ENCODE data around the gene PRR30.

PRR30 gene

GRCh38 chr2:27152796-27153464 lies 13.7 kb upstream of the PRR30 start:
- no peak for DNase-seq

GRCh38 chr2:27152102-27152795 lies 13.0 kb upstream of the PRR30 start:
- DNase-seq = no peak

- no peak for DNase-seq
Observed at GRCh38 chr2:27150639-27151230, 11.5 kb upstream of the PRR30 start.

- no peak for DNase-seq
Observed at GRCh38 chr2:27149570-27150405, 10.6 kb upstream of the PRR30 start.

- DNase-seq = no peak
Observed at GRCh38 chr2:27148801-27149439, 9.7 kb upstream of the PRR30 start, which contains the start of gene TCF23. TSS of gene TCF23 (plus strand) at chr2:27149004. CDS start at chr2:27149134, 130 bp downstream.

- no peak for DNase-seq
Observed at GRCh38 chr2:27147935-27148334, 8.7 kb upstream of the PRR30 start.

GRCh38 chr2:27145682-27146081 lies 6.5 kb upstream of the PRR30 start:
- DNase-seq = no peak

GRCh38 chr2:27143285-27143684 lies 4.1 kb upstream of the PRR30 start:
- no peak for DNase-seq

- DNase-seq = no peak
Observed at GRCh38 chr2:27138111-27138510, 1.1 kb downstream of the PRR30 start.

- no peak for DNase-seq
Observed at GRCh38 chr2:27137322-27137935, 1.8 kb downstream of the PRR30 start.

GRCh38 chr2:27136751-27137150 lies 2.5 kb downstream of the PRR30 start:
- DNase-seq = no peak

- no peak for DNase-seq
Observed at GRCh38 chr2:27135478-27135955, 3.7 kb downstream of the PRR30 start.

GRCh38 chr2:27134781-27135477 lies 4.3 kb downstream of the PRR30 start:
- DNase-seq = no peak

GRCh38 chr2:27133905-27134780 lies 5.1 kb downstream of the PRR30 start, which contains the start of gene PREB:
TSS of gene PREB (minus strand) at chr2:27134636. CDS start at chr2:27134421, 215 bp downstream.
- DNase-seq = peak; percentile 97

GRCh38 chr2:27133195-27133875 lies 5.9 kb downstream of the PRR30 start:
- no peak for DNase-seq

GRCh38 chr2:27131429-27131828 lies 7.8 kb downstream of the PRR30 start:
- no peak for DNase-seq

GRCh38 chr2:27130396-27130795 lies 8.8 kb downstream of the PRR30 start:
- DNase-seq = no peak

- DNase-seq = no peak
Observed at GRCh38 chr2:27128668-27129571, 10.3 kb downstream of the PRR30 start.
